ENCODE data around the gene GFM1. TPM values are rescaled to one million over a fixed set of nuclear protein-coding genes. Genes with fewer than 3 reads are reported as not detected.

Gene GFM1
- total RNA-seq, 1 donor from 2014 or later: 37.2 TPM

- H3K27ac Mint-ChIP-seq: no peak overlapping the region
- no peak for DNase-seq (ENCODE audit: low spot score in 2 of 2, unreplicated experiment in 2 of 2)
- no peaks in the 10 kb centered on the region for H3K27me3 Mint-ChIP-seq (ENCODE audit: low read depth)
- no peaks in the 10 kb centered on the region for H3K4me1 Mint-ChIP-seq
- H3K9me3 Mint-ChIP-seq: no peaks in the 10 kb centered on the region
- H3K4me3 Mint-ChIP-seq: no peak overlapping the region
- H3K36me3 Mint-ChIP-seq: peaks cover 17% of the 10 kb centered on the region
- no peak for TF ChIP-seq CTCF (IDR thresholded peaks at IDR 0.05; ENCODE audit: unreplicated experiment)
These were observed 6.9 kb downstream of the GFM1 start for GRCh38 chr3:158651192-158651591.

- no peak for TF ChIP-seq CTCF (IDR thresholded peaks at IDR 0.05; ENCODE audit: unreplicated experiment)
- no peak for DNase-seq (ENCODE audit: low spot score in 2 of 2, unreplicated experiment in 2 of 2)
- no peaks in the 10 kb centered on the region for H3K27me3 Mint-ChIP-seq (ENCODE audit: low read depth)
- no peak overlapping the region for H3K4me3 Mint-ChIP-seq
- H3K4me1 Mint-ChIP-seq: no peaks in the 10 kb centered on the region
- H3K36me3 Mint-ChIP-seq: peaks cover 22% of the 10 kb centered on the region
- H3K27ac Mint-ChIP-seq: no peak overlapping the region
- H3K9me3 Mint-ChIP-seq: no peaks in the 10 kb centered on the region
These were observed 8.1 kb downstream of the GFM1 start for GRCh38 chr3:158652463-158652862.

GRCh38 chr3:158658889-158659288 is 14.6 kb downstream of the GFM1 start:
- no peak overlapping the region for H3K4me3 Mint-ChIP-seq
- H3K27me3 Mint-ChIP-seq (ENCODE audit: low read depth): no peaks in the 10 kb centered on the region
- peaks cover 16% of the 10 kb centered on the region for H3K36me3 Mint-ChIP-seq

GRCh38 chr3:158659454-158660237 is 15.3 kb downstream of the GFM1 start:
- DNase-seq (ENCODE audit: low spot score in 2 of 2, unreplicated experiment in 2 of 2): peak in 1 of 2 experiments; percentile 44
- H3K9me3 Mint-ChIP-seq: no peaks in the 10 kb centered on the region
- peaks cover 20% of the 10 kb centered on the region for H3K36me3 Mint-ChIP-seq
- H3K27ac Mint-ChIP-seq: no peak overlapping the region
- TF ChIP-seq CTCF (IDR thresholded peaks at IDR 0.05; ENCODE audit: unreplicated experiment): peak; percentile 55
- H3K4me1 Mint-ChIP-seq: no peaks in the 10 kb centered on the region
- no peak overlapping the region for H3K4me3 Mint-ChIP-seq
- H3K27me3 Mint-ChIP-seq (ENCODE audit: low read depth): no peaks in the 10 kb centered on the region

More at GRCh38 chr3:158658889-158659288, 14.6 kb downstream of the GFM1 start:
- no peak for DNase-seq (ENCODE audit: low spot score in 2 of 2, unreplicated experiment in 2 of 2)
- Mint-ChIP-seq H3K27ac (peak overlapping the region; percentile 60), H3K4me1 (no peaks in the 10 kb centered on the region), H3K9me3 (no peaks in the 10 kb centered on the region)
- TF ChIP-seq CTCF (IDR thresholded peaks at IDR 0.05; ENCODE audit: unreplicated experiment): no peak

- Mint-ChIP-seq H3K27me3 (ENCODE audit: low read depth) (no peaks in the 10 kb centered on the region), H3K27ac (no peak overlapping the region), H3K4me3 (no peak overlapping the region), H3K36me3 (peaks cover 17% of the 10 kb centered on the region), H3K4me1 (no peaks in the 10 kb centered on the region), H3K9me3 (no peaks in the 10 kb centered on the region)
- TF ChIP-seq CTCF (IDR thresholded peaks at IDR 0.05; ENCODE audit: unreplicated experiment): no peak
- no peak for DNase-seq (ENCODE audit: low spot score in 2 of 2, unreplicated experiment in 2 of 2)
These were observed 16.4 kb downstream of the GFM1 start for GRCh38 chr3:158660711-158661110.
